Measurements from ENCODE around the gene ZNHIT6.

The ZNHIT6 gene

GRCh38 chr1:85611856-85612255, 96.4 kb downstream of the ZNHIT6 start:
- Histone ChIP-seq H2AFZ (ENCODE audit: low read depth, low read length, severe bottlenecking) (no peak overlapping the region), H3K9me3 (ENCODE audit: insufficient read depth, low read length) (no peaks in the 10 kb centered on the region), H3F3A (ENCODE audit: insufficient read depth) (no peaks in the 10 kb centered on the region), H4K20me1 (ENCODE audit: low read depth, low read length) (no peaks in the 10 kb centered on the region), H3K4me2 (ENCODE audit: low read depth, low read length, poor library complexity, severe bottlenecking) (no peak overlapping the region), H3K9ac (ENCODE audit: low read length) (no peak overlapping the region), H3K27me3 (ENCODE audit: low read length) (no peaks in the 10 kb centered on the region), H3K4me3 (ENCODE audit: insufficient read depth, low read length, poor library complexity, severe bottlenecking) (no peak overlapping the region), H3K79me2 (ENCODE audit: insufficient read depth, low read length) (no peaks in the 10 kb centered on the region), H3K36me3 (ENCODE audit: low read length) (no peaks in the 10 kb centered on the region), H3K9me2 (replicated peaks; ENCODE audit: insufficient read depth, low read length) (no peaks in the 10 kb centered on the region), H3K27ac (ENCODE audit: low read depth, low read length) (no peak overlapping the region)
- no peak for TF ChIP-seq EZH2phosphoT487 (conservative IDR thresholded peaks at IDR 0.05; ENCODE audit: low read length)

GRCh38 chr1:85611425-85611824, 96.8 kb downstream of the ZNHIT6 start:
- Histone ChIP-seq H3K4me3 (ENCODE audit: insufficient read depth, low read length, poor library complexity, severe bottlenecking) (no peak overlapping the region), H3K4me2 (ENCODE audit: low read depth, low read length, poor library complexity, severe bottlenecking) (no peak overlapping the region)

GRCh38 chr1:85609976-85610375, 98.3 kb downstream of the ZNHIT6 start:
- H3F3A ChIP-seq (ENCODE audit: insufficient read depth): no peaks in the 10 kb centered on the region
- H3K27me3 ChIP-seq (ENCODE audit: low read length): no peaks in the 10 kb centered on the region
- H3K4me3 ChIP-seq (ENCODE audit: insufficient read depth, low read length, poor library complexity, severe bottlenecking): no peak overlapping the region
- no peaks in the 10 kb centered on the region for H3K79me2 ChIP-seq (ENCODE audit: insufficient read depth, low read length)
- H3K27ac ChIP-seq (ENCODE audit: low read depth, low read length): no peak overlapping the region
- H2AFZ ChIP-seq (ENCODE audit: low read depth, low read length, severe bottlenecking): no peak overlapping the region
- no peak overlapping the region for H3K4me2 ChIP-seq (ENCODE audit: low read depth, low read length, poor library complexity, severe bottlenecking)
- no peak overlapping the region for H3K9ac ChIP-seq (ENCODE audit: low read length)
- H4K20me1 ChIP-seq (ENCODE audit: low read depth, low read length): no peaks in the 10 kb centered on the region
- no peaks in the 10 kb centered on the region for H3K9me2 ChIP-seq (replicated peaks; ENCODE audit: insufficient read depth, low read length)
- H3K9me3 ChIP-seq (ENCODE audit: insufficient read depth, low read length): no peaks in the 10 kb centered on the region
- no peaks in the 10 kb centered on the region for H3K36me3 ChIP-seq (ENCODE audit: low read length)
- TF ChIP-seq CTCF (IDR thresholded peaks at IDR 0.05; ENCODE audit: insufficient read depth, low read length, poor library complexity, severe bottlenecking) (no peak), EZH2phosphoT487 (conservative IDR thresholded peaks at IDR 0.05; ENCODE audit: low read length) (no peak)

More at GRCh38 chr1:85611425-85611824, 96.8 kb downstream of the ZNHIT6 start:
- Histone ChIP-seq H2AFZ (ENCODE audit: low read depth, low read length, severe bottlenecking) (no peak overlapping the region), H3K27me3 (ENCODE audit: low read length) (no peaks in the 10 kb centered on the region), H3K9me2 (replicated peaks; ENCODE audit: insufficient read depth, low read length) (no peaks in the 10 kb centered on the region), H3K79me2 (ENCODE audit: insufficient read depth, low read length) (no peaks in the 10 kb centered on the region), H4K20me1 (ENCODE audit: low read depth, low read length) (no peaks in the 10 kb centered on the region), H3K9me3 (ENCODE audit: insufficient read depth, low read length) (no peaks in the 10 kb centered on the region), H3K27ac (ENCODE audit: low read depth, low read length) (no peak overlapping the region), H3K9ac (ENCODE audit: low read length) (no peak overlapping the region), H3K36me3 (ENCODE audit: low read length) (no peaks in the 10 kb centered on the region), H3F3A (ENCODE audit: insufficient read depth) (no peaks in the 10 kb centered on the region)
- TF ChIP-seq CTCF (IDR thresholded peaks at IDR 0.05; ENCODE audit: insufficient read depth, low read length, poor library complexity, severe bottlenecking): no peak
- no peak for TF ChIP-seq EZH2phosphoT487 (conservative IDR thresholded peaks at IDR 0.05; ENCODE audit: low read length)

GRCh38 chr1:85608851-85609250, 99.4 kb downstream of the ZNHIT6 start:
- H3K36me3 ChIP-seq (ENCODE audit: low read length): no peaks in the 10 kb centered on the region
- H3K9ac ChIP-seq (ENCODE audit: low read length): no peak overlapping the region
- no peak overlapping the region for H3K4me2 ChIP-seq (ENCODE audit: low read depth, low read length, poor library complexity, severe bottlenecking)
- no peaks in the 10 kb centered on the region for H4K20me1 ChIP-seq (ENCODE audit: low read depth, low read length)
- H3K27me3 ChIP-seq (ENCODE audit: low read length): no peaks in the 10 kb centered on the region
- TF ChIP-seq CTCF (IDR thresholded peaks at IDR 0.05; ENCODE audit: insufficient read depth, low read length, poor library complexity, severe bottlenecking): no peak
- no peak for TF ChIP-seq EZH2phosphoT487 (conservative IDR thresholded peaks at IDR 0.05; ENCODE audit: low read length)
- H3K9me3 ChIP-seq (ENCODE audit: insufficient read depth, low read length): no peaks in the 10 kb centered on the region
- no peak overlapping the region for H3K27ac ChIP-seq (ENCODE audit: low read depth, low read length)
- no peaks in the 10 kb centered on the region for H3K9me2 ChIP-seq (replicated peaks; ENCODE audit: insufficient read depth, low read length)
- H3F3A ChIP-seq (ENCODE audit: insufficient read depth): no peaks in the 10 kb centered on the region
- no peaks in the 10 kb centered on the region for H3K79me2 ChIP-seq (ENCODE audit: insufficient read depth, low read length)
- no peak overlapping the region for H3K4me3 ChIP-seq (ENCODE audit: insufficient read depth, low read length, poor library complexity, severe bottlenecking)
- H2AFZ ChIP-seq (ENCODE audit: low read depth, low read length, severe bottlenecking): no peak overlapping the region
